Measurements from ENCODE around the gene CARD19.
A peak's percentile ranks its signal among the peaks of the same experiment; 100 is the strongest.

The CARD19 gene

DNA sequence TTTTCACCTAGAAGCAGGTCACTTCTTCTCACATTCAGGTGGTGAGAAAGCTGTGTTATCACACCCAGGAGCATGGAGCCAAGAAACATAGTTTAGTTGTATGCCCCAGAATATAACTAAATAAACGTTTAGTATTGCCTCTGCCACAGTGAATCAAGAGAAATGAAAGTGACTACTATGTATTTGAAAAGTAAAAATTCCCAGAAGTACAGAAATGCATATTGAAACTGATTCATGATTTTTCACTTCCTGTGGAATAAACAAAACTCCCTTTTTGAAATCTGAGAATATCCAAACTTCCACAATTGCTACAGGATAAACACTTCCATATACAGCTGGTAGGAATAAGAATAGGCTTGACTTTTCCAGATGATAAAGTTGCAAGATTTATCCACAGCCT lies 53.3 kb downstream of the CARD19 start:
- DNase-seq (ENCODE audit: insufficient read length, low spot score) (no peak), FAIRE-seq (no peak)

DNA sequence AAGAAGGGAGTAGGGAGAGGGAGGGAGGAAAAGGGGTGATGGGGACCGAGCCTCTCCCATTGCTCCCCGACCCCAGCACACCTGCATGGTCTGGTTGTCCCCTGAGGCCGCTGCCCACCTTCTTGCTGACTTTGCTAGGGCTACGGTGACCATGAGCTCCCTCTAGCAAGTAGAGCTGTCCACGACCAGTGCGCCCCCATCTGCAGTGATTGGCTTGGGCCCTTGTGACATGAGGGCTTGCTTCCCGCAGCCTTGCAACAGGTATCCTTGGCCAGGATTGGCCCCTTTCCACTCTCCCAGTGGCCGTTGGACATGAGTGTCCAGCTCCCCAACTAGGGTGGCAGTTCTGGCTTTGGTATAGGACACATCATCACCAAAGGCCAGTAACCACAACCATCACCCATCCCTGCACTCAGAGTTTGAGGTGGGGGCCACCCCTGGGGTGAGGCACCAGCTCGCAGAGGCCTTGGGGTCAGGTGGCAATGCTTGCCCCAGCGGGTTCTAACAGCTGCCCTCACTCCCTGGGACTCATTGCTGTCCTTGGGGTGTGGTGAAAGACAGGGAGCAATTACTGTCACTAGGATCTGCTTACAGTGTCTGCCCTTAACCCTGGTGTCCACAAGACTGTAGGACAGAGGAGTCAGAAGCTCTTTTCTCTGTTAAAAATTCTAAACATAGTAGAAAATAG lies 55.2 kb downstream of the CARD19 start:
- no peak for DNase-seq (ENCODE audit: insufficient read length, low spot score)
- FAIRE-seq = no peak

DNA sequence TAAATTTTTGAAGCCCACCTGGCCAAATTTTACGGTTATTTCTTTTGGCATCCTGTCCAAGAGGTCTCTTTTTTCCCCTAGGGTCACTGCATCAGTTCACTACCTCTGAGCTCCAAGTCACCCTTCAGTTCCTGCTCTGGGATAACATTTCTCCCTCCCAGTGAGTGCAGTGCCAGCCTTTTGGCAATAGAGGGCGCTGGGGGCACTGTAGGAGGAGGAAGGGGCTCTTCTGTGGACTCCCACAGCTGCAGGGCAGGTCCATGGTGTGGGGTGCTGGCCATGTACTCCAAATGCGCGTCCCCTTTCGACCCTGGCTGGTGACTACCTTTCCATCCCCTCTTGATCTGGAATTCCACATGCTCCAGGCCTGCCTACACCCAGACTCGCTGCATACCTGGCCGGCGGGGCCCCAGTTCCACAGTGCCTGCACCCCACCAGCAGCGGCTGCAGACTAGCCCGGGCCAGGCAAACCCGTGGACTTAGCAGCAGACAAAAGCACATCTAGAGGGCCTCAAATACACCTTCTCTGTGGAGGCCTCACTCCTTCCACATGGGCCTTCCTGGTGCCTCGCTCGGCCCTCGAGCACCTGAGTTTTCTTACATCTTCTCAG lies 58.4 kb downstream of the CARD19 start:
- FAIRE-seq (no peak), DNase-seq (ENCODE audit: insufficient read length, low spot score) (no peak)

DNA sequence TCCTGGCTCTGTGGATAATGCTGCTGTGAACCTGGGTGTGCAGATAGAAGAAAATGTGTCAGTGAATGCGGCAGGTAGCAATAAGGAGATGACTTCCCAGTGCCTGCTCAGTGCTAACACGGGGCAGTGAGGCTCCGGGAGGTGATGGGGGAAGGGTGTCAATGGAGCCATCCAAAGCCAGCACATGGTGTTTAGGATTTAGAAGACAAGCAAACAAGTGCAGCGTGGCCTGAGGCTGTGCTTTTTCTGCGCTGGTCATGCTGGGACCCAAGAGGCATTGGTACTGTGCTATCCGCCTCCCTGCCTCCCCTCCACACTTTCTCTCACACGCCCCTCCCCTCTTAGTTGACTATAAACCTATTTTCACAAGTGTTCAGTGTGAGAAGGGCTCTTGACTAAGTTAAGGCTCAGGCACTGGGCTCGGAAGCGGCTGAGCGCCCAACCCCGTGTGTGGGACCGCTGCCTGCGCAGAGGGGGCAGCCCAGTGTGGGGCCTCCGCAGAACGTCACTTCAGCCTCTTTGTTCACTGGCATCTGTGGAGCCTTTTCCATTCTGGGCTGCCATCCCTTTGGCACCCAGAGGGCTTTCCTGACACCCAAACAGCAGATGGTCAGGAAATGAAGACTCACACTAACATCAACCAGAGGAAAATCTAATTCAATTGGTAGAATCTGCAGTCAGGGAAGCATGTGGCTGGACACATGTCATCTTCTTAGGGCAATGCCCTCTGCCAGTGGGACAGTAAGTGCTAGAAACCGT lies 59.9 kb downstream of the CARD19 start:
- DNase-seq (ENCODE audit: insufficient read length, low spot score) = no peak
- no peak for FAIRE-seq

DNA sequence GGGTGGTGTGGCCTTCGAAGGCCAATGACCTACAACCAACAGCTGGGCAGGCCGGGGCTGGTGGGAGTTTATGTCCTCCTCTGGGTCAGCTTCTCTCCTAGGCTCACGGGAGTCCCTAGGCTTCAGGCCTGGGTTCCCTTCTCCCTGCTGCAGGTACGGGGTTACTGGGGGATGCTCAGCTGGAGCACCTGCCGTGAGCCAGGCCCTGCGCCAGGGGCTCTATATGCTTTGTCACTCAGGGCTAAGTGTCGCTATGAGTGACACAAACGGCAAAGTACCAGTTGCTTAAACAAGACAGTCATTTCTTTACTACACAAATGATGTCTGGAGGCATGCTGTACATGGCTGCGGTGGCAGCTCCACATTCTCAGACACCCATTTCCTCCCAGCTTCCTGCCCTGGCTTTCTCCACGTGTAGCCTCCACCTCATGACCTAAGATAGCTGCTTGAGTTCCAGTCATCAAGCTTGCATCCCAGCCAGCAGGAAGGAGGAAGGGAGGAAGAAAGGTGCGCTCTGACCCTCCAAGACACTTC lies 60.5 kb downstream of the CARD19 start:
- FAIRE-seq = no peak

DNA sequence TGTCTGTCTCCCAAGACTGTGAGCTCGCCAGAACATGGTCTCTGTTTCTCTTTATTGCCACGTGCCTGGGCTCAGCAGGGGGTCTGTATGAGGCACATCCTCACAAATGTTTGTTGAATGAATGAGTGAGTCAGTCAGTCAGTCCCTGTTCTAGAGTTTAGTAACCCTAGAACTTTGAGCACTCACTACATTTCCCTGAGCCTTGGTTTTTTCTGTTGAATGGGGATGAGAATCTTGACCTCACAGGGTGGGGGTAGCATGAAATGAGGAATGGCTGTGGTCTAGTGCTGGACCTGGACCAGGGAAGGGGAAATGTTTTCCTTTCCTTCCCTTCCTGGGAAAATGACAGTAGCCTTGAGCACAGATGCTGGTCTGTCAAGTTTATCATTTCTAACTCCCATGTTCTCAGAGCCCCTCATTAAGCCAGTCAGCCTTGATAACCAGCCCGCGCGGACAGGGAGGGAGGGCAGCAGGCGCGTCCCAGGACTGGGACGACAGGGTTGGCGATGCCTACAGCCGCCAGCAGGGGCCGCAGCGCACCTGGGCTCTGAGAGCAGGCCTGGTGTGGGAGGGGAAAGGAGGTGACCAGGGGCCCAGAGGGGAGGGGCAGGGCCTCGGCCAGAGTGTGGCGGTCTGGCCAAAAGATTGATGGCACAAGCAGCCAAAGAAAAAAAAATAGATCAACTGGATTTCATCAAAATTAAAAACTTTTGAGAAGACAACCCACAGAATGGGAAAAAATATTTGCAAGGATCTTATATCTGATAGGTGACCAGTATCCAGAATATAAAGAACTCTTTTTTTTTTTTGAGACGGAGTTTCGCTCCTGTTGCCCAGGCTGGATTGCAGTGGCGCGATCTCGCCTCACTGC lies 63.8 kb downstream of the CARD19 start:
- DNase-seq (ENCODE audit: insufficient read length, low spot score) = peak; percentile 91
- FAIRE-seq = peak; percentile 89

More for the DNA sequence above, 60.5 kb downstream of the CARD19 start:
- no peak for DNase-seq (ENCODE audit: insufficient read length, low spot score)

DNA sequence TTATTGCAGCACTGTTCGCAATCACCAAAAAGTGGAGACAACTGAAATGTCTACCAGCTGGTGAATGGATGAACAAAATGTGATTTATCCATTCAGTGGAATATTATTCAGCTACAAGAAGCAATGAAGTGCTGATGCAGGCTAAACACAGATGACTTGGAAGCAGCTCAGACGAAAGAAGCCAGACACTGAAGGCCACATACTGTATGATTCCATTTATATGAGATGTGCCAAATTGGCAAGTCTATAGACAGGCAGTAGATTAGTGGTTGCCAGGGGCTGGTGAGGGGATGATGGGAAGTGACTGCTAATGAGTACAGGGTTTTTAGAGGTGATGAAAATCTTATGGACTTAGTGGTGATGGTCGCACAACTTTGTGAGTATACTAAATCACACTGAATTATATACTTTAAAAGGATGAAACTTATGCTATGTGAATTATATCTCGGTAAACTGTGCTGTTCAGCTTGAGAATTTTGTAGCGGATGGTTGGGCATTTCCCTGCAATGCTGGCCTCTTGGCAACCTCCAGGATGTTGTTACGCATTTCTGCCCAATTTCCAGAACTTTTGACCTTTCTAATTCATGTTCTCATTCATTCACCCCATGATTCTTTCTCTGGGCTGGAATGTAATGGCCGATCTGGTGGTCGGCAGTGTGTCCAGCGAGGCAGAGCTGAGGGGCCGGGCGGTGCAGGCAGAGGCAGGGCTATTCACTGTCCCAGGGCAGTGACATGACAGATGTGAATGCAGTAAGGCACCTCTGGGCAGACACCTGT lies 66.0 kb downstream of the CARD19 start:
- FAIRE-seq (no peak), DNase-seq (ENCODE audit: insufficient read length, low spot score) (no peak)
